K562 (cell line): ENCODE results near the gene GLMP. TPM values are rescaled to one million over a fixed set of nuclear protein-coding genes. Genes with fewer than 3 reads are reported as not detected.

Experiments used
- SREBF1 ChIP-seq: fragments of 150-350 bp; IDR thresholded peaks from 2 replicates; pipeline ENCODE4 v1.6.1; 2014; ENCODE audit warnings: antibody characterized with exemption, low read depth, low read length, borderline replicate concordance
- polyA plus RNA-seq, 8 experiments: library from polyadenylated mRNA; depleted of rRNA in 4 of 8; stranded (reverse) in 5 of 8; unstranded in 3 of 8; fragments of >200 nt; fragmentation: Nextera tagmentation in 2 of 8; fragmentation: Illumina TruSeq in 1 of 8; extraction: Ambion mirVana in 2 of 8; extraction: Trizol in 1 of 8; gene quantifications; 2 replicates each; pipeline versions ENCODE4 v1.2.1 to v1.2.3, GENCODE V29; 2011 to 2014; ENCODE audit warnings: inconsistent platforms in 1 of 8, missing spikeins in 1 of 8
- total RNA-seq, 7 experiments: library from RNA; depleted of rRNA in 6 of 7; stranded (reverse); fragments of >200 nt in 6 of 7; fragmentation: Illumina TruSeq in 2 of 7; extraction: Trizol in 2 of 7; gene quantifications; 2 replicates each; pipeline versions ENCODE4 v1.2.1 to v1.2.3, GENCODE V29; 2011 to 2021; ENCODE audit warnings: low replicate concordance in 1 of 7
- TF ChIP-seq, protein P1 (sequence below): fragments of 200-600 bp; sonication (generic); IDR thresholded peaks from one replicate; pipeline ENCODE4 v1.6.1; 2012; ENCODE audit warnings: mild to moderate bottlenecking, low read depth, low read length, inconsistent platforms

Gene GLMP
- total and polyA plus RNA-seq, 9 of the 15 experiments (the other 6 are each of a cell fraction or from before 2014, with no cell fraction given): 8.3 to 28.2 (median 22.4) TPM

DNA sequence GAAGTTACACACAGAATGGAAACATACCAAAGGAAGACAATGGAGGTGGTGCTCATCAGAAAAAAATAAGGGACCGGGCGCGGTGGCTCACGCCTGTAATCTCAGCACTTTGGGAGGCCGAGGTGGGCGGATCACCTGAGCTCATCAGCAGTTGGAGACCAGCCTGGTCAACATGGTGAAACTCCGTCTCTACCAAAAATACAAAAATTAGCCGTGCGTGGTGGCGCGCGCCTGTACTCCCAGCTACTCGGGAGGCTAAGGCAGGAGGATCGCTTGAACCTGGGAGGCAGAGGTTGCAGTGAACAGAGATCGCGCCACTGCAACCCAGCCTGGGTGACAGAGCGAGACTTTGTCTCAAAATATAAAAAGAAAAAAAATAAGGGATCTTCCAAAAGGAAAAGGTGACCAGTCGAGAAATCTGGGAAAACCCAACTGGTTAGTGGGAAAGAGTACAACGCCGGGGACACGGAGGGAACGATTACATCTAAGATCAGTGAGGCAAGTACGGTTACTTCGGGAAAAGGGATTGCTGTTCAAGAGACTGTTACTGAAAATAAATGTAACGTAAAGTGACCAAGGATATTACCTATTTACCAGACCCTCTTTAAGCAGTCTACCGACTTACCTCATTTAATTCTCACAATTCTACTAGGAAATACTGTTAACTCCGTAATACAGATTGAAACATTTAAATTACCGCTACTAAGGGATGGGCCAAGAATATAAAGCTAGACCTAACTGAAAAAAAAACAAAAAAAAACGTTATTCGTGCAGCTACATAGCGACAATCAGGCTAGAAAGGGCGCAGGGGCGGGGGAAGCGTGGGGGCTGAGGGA, 41.8 kb upstream of the GLMP start (continued):
- TF ChIP-seq, protein P1, sequence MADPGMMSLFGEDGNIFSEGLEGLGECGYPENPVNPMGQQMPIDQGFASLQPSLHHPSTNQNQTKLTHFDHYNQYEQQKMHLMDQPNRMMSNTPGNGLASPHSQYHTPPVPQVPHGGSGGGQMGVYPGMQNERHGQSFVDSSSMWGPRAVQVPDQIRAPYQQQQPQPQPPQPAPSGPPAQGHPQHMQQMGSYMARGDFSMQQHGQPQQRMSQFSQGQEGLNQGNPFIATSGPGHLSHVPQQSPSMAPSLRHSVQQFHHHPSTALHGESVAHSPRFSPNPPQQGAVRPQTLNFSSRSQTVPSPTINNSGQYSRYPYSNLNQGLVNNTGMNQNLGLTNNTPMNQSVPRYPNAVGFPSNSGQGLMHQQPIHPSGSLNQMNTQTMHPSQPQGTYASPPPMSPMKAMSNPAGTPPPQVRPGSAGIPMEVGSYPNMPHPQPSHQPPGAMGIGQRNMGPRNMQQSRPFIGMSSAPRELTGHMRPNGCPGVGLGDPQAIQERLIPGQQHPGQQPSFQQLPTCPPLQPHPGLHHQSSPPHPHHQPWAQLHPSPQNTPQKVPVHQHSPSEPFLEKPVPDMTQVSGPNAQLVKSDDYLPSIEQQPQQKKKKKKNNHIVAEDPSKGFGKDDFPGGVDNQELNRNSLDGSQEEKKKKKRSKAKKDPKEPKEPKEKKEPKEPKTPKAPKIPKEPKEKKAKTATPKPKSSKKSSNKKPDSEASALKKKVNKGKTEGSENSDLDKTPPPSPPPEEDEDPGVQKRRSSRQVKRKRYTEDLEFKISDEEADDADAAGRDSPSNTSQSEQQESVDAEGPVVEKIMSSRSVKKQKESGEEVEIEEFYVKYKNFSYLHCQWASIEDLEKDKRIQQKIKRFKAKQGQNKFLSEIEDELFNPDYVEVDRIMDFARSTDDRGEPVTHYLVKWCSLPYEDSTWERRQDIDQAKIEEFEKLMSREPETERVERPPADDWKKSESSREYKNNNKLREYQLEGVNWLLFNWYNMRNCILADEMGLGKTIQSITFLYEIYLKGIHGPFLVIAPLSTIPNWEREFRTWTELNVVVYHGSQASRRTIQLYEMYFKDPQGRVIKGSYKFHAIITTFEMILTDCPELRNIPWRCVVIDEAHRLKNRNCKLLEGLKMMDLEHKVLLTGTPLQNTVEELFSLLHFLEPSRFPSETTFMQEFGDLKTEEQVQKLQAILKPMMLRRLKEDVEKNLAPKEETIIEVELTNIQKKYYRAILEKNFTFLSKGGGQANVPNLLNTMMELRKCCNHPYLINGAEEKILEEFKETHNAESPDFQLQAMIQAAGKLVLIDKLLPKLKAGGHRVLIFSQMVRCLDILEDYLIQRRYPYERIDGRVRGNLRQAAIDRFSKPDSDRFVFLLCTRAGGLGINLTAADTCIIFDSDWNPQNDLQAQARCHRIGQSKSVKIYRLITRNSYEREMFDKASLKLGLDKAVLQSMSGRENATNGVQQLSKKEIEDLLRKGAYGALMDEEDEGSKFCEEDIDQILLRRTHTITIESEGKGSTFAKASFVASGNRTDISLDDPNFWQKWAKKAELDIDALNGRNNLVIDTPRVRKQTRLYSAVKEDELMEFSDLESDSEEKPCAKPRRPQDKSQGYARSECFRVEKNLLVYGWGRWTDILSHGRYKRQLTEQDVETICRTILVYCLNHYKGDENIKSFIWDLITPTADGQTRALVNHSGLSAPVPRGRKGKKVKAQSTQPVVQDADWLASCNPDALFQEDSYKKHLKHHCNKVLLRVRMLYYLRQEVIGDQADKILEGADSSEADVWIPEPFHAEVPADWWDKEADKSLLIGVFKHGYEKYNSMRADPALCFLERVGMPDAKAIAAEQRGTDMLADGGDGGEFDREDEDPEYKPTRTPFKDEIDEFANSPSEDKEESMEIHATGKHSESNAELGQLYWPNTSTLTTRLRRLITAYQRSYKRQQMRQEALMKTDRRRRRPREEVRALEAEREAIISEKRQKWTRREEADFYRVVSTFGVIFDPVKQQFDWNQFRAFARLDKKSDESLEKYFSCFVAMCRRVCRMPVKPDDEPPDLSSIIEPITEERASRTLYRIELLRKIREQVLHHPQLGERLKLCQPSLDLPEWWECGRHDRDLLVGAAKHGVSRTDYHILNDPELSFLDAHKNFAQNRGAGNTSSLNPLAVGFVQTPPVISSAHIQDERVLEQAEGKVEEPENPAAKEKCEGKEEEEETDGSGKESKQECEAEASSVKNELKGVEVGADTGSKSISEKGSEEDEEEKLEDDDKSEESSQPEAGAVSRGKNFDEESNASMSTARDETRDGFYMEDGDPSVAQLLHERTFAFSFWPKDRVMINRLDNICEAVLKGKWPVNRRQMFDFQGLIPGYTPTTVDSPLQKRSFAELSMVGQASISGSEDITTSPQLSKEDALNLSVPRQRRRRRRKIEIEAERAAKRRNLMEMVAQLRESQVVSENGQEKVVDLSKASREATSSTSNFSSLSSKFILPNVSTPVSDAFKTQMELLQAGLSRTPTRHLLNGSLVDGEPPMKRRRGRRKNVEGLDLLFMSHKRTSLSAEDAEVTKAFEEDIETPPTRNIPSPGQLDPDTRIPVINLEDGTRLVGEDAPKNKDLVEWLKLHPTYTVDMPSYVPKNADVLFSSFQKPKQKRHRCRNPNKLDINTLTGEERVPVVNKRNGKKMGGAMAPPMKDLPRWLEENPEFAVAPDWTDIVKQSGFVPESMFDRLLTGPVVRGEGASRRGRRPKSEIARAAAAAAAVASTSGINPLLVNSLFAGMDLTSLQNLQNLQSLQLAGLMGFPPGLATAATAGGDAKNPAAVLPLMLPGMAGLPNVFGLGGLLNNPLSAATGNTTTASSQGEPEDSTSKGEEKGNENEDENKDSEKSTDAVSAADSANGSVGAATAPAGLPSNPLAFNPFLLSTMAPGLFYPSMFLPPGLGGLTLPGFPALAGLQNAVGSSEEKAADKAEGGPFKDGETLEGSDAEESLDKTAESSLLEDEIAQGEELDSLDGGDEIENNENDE: no peak
- TF ChIP-seq SREBF1: no peak
